ENCODE results near the gene ANO3.
"Not testable (repeated sequence)": the region's sequence is repeated elsewhere in the genome, so short reads cannot be mapped to it uniquely, and the experiment has no call there.

The ANO3 gene
- total RNA-seq: 0 to 3.2 (median 0) reads per million in 17 experiments

- DNase-seq: peak in 3 of 4 experiments; percentile 1 to 31 (median 1)
These were observed at the start of gene ANO3 for GRCh38 chr11:26331911-26332571. Gene ANO3, plus strand, starts transcription at chr11:26332130. Its CDS starts 146 bp downstream, at chr11:26332276.

GRCh38 chr11:26283852-26284408 is 48.0 kb upstream of the ANO3 start:
- DNase-seq: no peak

GRCh38 chr11:26285608-26286007 is 46.3 kb upstream of the ANO3 start:
- DNase-seq: no peak

GRCh38 chr11:26286472-26287066 is 45.4 kb upstream of the ANO3 start:
- no peak for DNase-seq

- no peak for DNase-seq
These were observed 44.8 kb upstream of the ANO3 start for GRCh38 chr11:26287067-26287518.

GRCh38 chr11:26297189-26297975 is 34.5 kb upstream of the ANO3 start:
- DNase-seq: peak; percentile 33 to 60 (median 48)

- not testable (repeated sequence) for DNase-seq
These were observed 15.6 kb upstream of the ANO3 start for GRCh38 chr11:26316372-26316771.

- no peak for DNase-seq
These were observed 12.0 kb upstream of the ANO3 start for GRCh38 chr11:26319906-26320305.

- no peak for DNase-seq
These were observed 10.4 kb upstream of the ANO3 start for GRCh38 chr11:26321516-26321915.

GRCh38 chr11:26322335-26323067 is 9.4 kb upstream of the ANO3 start:
- DNase-seq: no peak

GRCh38 chr11:26323837-26324236 is 8.1 kb upstream of the ANO3 start:
- DNase-seq: no peak

GRCh38 chr11:26324270-26324669 is 7.7 kb upstream of the ANO3 start:
- DNase-seq: no peak

- no peak for DNase-seq
These were observed 5.0 kb upstream of the ANO3 start for GRCh38 chr11:26326793-26327400.

- no peak for DNase-seq
These were observed 2.7 kb upstream of the ANO3 start for GRCh38 chr11:26329206-26329605.

GRCh38 chr11:26330262-26330661 is 1.7 kb upstream of the ANO3 start:
- no peak for DNase-seq

GRCh38 chr11:26332572-26332915 is 614 bp downstream of the ANO3 start:
- DNase-seq: no peak

- DNase-seq: no peak
These were observed 2.0 kb downstream of the ANO3 start for GRCh38 chr11:26333906-26334305.

- DNase-seq: no peak
These were observed 4.0 kb downstream of the ANO3 start for GRCh38 chr11:26335903-26336302.

GRCh38 chr11:26344647-26345046 is 12.7 kb downstream of the ANO3 start:
- no peak for DNase-seq

- DNase-seq: no peak
These were observed 16.8 kb downstream of the ANO3 start for GRCh38 chr11:26348776-26349175.

- no peak for DNase-seq
These were observed 18.1 kb downstream of the ANO3 start for GRCh38 chr11:26350002-26350401.

- DNase-seq: no peak
These were observed 21.1 kb downstream of the ANO3 start for GRCh38 chr11:26353010-26353409.
